ENCODE data around the gene STARD3. TPM values are rescaled to one million over a fixed set of nuclear protein-coding genes. Genes with fewer than 3 reads are reported as not detected.

STARD3 gene
- total RNA-seq, 1 experiment from 2014 or later: 30.1 TPM

- H3K4me1 Mint-ChIP-seq (ENCODE audit: insufficient read depth, unreplicated experiment): peaks cover 3% of the 10 kb centered on the region
Measured at GRCh38 chr17:39627712-39628516, 9.0 kb upstream of the STARD3 start.

GRCh38 chr17:39628655-39629493, 8.1 kb upstream of the STARD3 start:
- no peaks in the 10 kb centered on the region for H3K36me3 Mint-ChIP-seq (ENCODE audit: insufficient read depth, unreplicated experiment)
- H3K4me1 Mint-ChIP-seq (ENCODE audit: insufficient read depth, unreplicated experiment): peaks cover 3% of the 10 kb centered on the region
- DNase-seq (ENCODE audit: unreplicated experiment): no peak
- intact Hi-C loops (cut with micrococcal nuclease): no loop called here
- BruUV-seq (replicated peaks): no TSS peak
- H3K27me3 Mint-ChIP-seq (ENCODE audit: insufficient read depth, unreplicated experiment): peaks cover 37% of the 10 kb centered on the region
- no peaks in the 10 kb centered on the region for H3K9me3 Mint-ChIP-seq (ENCODE audit: unreplicated experiment)
- H3K27ac Mint-ChIP-seq (ENCODE audit: low read depth, unreplicated experiment): no peak overlapping the region
- H3K4me3 Mint-ChIP-seq (ENCODE audit: unreplicated experiment): no peak overlapping the region
- CTCF ChIA-PET: interaction anchor here (0.6 to 2.2 kb wide), 7 partner anchors 8 to 1303 kb away, joined by 3 to 13 read pairs (median 3); no protein-coding TSS in a partner anchor
- TF ChIP-seq CTCF (IDR thresholded peaks at IDR 0.05; ENCODE audit: unreplicated experiment): no peak
- POLR2A ChIA-PET: interaction anchor here (0.6 to 0.7 kb wide), 2 partner anchors 91 to 507 kb away, joined by 3 read pairs; no protein-coding TSS in a partner anchor

More at GRCh38 chr17:39627712-39628516, 9.0 kb upstream of the STARD3 start:
- TF ChIP-seq CTCF (IDR thresholded peaks at IDR 0.05; ENCODE audit: unreplicated experiment): no peak
- no peak overlapping the region for H3K4me3 Mint-ChIP-seq (ENCODE audit: unreplicated experiment)
- ChIA-PET CTCF (interaction anchor here (0.6 to 2.2 kb wide), 6 partner anchors 8 to 130 kb away, joined by 3 to 13 read pairs (median 3); no protein-coding TSS in a partner anchor), POLR2A (interaction anchor here (0.6 to 1.1 kb wide), 3 partner anchors 10 to 112 kb away, joined by 3 to 4 read pairs (median 3); no protein-coding TSS in a partner anchor)
- H3K27ac Mint-ChIP-seq (ENCODE audit: low read depth, unreplicated experiment): no peak overlapping the region
- BruUV-seq (replicated peaks): no TSS peak
- H3K27me3 Mint-ChIP-seq (ENCODE audit: insufficient read depth, unreplicated experiment): peaks cover 37% of the 10 kb centered on the region
- intact Hi-C loops (cut with micrococcal nuclease): no loop called here
- H3K9me3 Mint-ChIP-seq (ENCODE audit: unreplicated experiment): no peaks in the 10 kb centered on the region
- no peaks in the 10 kb centered on the region for H3K36me3 Mint-ChIP-seq (ENCODE audit: insufficient read depth, unreplicated experiment)
- DNase-seq (ENCODE audit: unreplicated experiment): no peak

GRCh38 chr17:39629494-39629880, 7.5 kb upstream of the STARD3 start:
- BruUV-seq (replicated peaks): no TSS peak
- ChIA-PET POLR2A (interaction anchor here (0.7 kb wide), 1 partner anchor 508 kb away, joined by 3 read pairs; no protein-coding TSS in a partner anchor), CTCF (interaction anchor here (0.7 to 2.2 kb wide), 4 partner anchors 9 to 1303 kb away, joined by 3 to 13 read pairs (median 4); no protein-coding TSS in a partner anchor)
- Mint-ChIP-seq H3K27ac (ENCODE audit: low read depth, unreplicated experiment) (no peak overlapping the region), H3K36me3 (ENCODE audit: insufficient read depth, unreplicated experiment) (no peaks in the 10 kb centered on the region), H3K27me3 (ENCODE audit: insufficient read depth, unreplicated experiment) (peaks cover 37% of the 10 kb centered on the region), H3K9me3 (ENCODE audit: unreplicated experiment) (no peaks in the 10 kb centered on the region), H3K4me1 (ENCODE audit: insufficient read depth, unreplicated experiment) (peaks cover 3% of the 10 kb centered on the region), H3K4me3 (ENCODE audit: unreplicated experiment) (no peak overlapping the region)
- intact Hi-C loops (cut with micrococcal nuclease): no loop called here
- no peak for DNase-seq (ENCODE audit: unreplicated experiment)
- TF ChIP-seq CTCF (IDR thresholded peaks at IDR 0.05; ENCODE audit: unreplicated experiment): no peak
